ENCODE data around the gene SUSD4. TPM values are rescaled to one million over a fixed set of nuclear protein-coding genes. Genes with fewer than 3 reads are reported as not detected.

SUSD4 gene
- total and polyA plus RNA-seq, 10 of the 15 experiments (the other 5 are each of a cell fraction or from before 2014, with no cell fraction given), result 0.13 to 1.1 (median 0.26) TPM; not detected in 3

GRCh38 chr1:223270155-223270554 is 93.8 kb downstream of the SUSD4 start (continued):
- TF ChIP-seq ZNF687 (IDR thresholded peaks at IDR 0.05) (no peak), PAX5 (IDR thresholded peaks at IDR 0.05; ENCODE audit: borderline replicate concordance, low read depth, low read length) (no peak), BCL11A (IDR thresholded peaks at IDR 0.05; ENCODE audit: low read depth, low read length) (no peak), EED (IDR thresholded peaks at IDR 0.05; ENCODE audit: low read depth) (no peak), FOS (IDR thresholded peaks at IDR 0.05; ENCODE audit: borderline replicate concordance, extremely low read depth, insufficient read length) (no peak), RCOR1 (conservative IDR thresholded peaks at IDR 0.05; ENCODE audit: low read depth, low read length) (no peak), WRNIP1 (IDR thresholded peaks at IDR 0.05; ENCODE audit: borderline replicate concordance, low read depth, low read length) (no peak), HDAC2 (IDR thresholded peaks at IDR 0.05) (no peak), EP300 (IDR thresholded peaks at IDR 0.05; ENCODE audit: borderline replicate concordance in 1 of 2, control insufficient read depth in 1 of 2, low read depth in 2 of 2, low read length in 2 of 2) (no peak)
- TF ChIP-seq, protein P1, sequence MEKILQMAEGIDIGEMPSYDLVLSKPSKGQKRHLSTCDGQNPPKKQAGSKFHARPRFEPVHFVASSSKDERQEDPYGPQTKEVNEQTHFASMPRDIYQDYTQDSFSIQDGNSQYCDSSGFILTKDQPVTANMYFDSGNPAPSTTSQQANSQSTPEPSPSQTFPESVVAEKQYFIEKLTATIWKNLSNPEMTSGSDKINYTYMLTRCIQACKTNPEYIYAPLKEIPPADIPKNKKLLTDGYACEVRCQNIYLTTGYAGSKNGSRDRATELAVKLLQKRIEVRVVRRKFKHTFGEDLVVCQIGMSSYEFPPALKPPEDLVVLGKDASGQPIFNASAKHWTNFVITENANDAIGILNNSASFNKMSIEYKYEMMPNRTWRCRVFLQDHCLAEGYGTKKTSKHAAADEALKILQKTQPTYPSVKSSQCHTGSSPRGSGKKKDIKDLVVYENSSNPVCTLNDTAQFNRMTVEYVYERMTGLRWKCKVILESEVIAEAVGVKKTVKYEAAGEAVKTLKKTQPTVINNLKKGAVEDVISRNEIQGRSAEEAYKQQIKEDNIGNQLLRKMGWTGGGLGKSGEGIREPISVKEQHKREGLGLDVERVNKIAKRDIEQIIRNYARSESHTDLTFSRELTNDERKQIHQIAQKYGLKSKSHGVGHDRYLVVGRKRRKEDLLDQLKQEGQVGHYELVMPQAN (conservative IDR thresholded peaks at IDR 0.05), result no peak

All from GM12878 (cell line).